Glomerular endothelial cell (primary cell): Measurements from ENCODE around the gene IQGAP2. TPM values are rescaled to one million over a fixed set of nuclear protein-coding genes. Genes with fewer than 3 reads are reported as not detected.

Source experiments
- DNase-seq: peaks from one replicate; pipeline ENCODE4 v3.0.0-alpha.2; 2011; ENCODE audit warnings: low read depth, low spot score; ENCODE audit errors: extremely low read depth
- total RNA-seq: library from RNA; depleted of rRNA; stranded (reverse); fragments of >200 nt; gene quantifications from 2 replicates; pipeline ENCODE4 v1.2.3, GENCODE V29; 2015

The IQGAP2 gene
- total RNA-seq, 1 donor from 2014 or later = 3.6 TPM

DNA sequence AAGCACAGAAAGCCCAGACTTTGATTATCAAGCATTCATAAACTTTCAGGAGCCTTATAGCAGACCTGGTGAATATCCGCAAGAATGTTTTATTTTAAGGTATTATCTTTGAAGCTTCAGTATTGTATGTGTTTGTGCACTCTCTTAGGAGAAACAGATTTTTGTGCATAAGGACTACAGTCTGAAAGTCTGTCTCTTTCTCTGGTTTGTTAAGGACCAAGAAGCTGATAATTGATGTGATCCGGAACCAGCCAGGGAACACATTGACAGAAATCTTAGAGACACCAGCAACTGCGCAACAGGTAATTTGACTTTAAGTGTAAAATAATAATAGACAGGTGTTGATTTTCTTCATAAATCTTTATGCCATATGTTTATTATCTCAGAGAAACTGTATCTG is 290.1 kb downstream of the IQGAP2 start:
- DNase-seq = no peak

DNA sequence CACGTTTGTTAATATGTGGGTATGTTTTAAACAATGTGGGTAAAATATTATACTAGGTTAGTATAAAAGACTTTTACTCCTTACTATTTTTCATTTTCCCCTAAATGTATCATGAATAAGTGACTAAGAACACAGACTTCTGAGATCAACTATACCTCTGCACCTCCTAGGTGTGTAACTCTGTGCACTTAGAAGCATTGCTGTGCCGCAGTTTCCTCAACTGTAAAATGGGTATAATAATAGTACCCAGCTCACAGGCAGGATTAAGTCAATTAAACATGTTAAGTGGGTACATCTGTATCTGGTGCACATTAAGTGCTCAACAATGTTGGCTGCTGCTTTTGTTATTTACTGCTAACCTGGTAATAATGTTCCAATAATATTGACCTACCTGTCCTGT is 291.2 kb downstream of the IQGAP2 start:
- DNase-seq = no peak

DNA sequence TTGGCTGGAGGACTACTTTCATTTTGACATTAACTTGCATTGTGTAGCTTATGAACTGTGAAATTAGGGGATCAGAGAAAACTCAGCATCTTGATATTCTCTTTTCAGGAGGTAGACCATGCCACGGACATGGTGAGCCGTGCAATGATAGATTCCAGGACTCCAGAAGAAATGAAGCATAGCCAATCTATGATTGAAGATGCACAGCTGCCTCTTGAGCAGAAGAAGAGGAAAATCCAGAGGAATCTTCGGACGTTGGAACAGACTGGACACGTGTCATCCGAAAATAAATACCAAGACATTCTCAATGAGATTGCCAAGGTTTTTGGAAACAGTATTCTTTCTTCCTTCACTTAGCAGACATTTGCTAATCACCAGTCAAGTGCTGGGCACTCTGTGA is 292.3 kb downstream of the IQGAP2 start:
- no peak for DNase-seq

DNA sequence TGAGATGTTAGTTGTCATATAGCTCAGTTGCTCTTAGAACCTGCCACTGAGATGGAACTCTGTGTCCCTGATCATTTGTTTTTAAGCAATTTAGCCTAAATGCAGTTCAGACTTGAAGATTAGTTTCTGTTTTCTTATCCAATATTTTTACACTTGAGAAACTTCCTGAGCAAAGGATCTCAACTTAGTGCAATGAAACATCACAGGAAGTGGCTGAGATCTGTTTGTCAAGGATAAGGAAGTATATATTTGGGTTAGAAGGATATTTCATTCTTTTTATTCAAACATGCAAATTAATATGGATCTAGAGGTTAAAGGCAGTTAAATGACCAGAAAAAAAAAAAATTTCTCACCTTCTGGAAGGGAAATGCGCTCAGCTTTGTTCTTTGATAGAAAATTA is 293.2 kb downstream of the IQGAP2 start:
- DNase-seq = no peak

DNA sequence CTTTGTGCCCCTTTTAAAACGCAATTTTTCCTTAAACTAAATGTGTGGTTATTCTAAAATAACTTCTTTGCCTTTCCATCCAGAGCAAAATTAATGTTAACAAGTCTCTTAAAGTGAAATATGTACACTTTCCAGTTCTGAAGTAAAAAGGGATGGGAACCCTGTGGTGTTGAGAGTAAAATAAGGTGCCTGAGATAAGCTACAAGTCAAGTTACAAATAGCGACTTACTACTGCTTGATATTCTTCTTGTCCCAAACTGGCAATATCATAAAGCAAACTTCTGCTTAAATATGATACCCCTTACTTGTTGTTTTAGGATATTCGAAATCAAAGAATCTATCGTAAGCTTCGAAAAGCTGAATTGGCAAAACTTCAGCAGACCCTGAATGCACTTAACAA is 294.6 kb downstream of the IQGAP2 start:
- no peak for DNase-seq

DNA sequence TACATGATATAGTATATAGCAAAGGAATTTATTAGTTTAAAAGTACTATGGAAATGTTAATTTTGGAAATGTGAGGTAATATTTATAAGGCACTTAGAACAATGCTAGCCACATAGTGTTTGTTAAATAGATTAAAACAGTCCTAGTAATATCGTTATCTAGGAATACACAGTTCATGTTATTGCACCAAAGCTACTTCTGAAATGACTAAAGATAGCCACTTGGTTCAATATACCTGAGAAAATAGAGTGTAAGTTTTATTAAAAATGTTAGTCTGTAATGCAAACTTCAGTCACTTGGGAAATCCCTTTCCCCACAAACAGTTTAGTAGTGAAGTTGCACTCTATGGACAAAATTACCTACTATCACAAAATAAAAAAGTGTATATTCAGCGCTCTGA is 297.5 kb downstream of the IQGAP2 start:
- DNase-seq = no peak

DNA sequence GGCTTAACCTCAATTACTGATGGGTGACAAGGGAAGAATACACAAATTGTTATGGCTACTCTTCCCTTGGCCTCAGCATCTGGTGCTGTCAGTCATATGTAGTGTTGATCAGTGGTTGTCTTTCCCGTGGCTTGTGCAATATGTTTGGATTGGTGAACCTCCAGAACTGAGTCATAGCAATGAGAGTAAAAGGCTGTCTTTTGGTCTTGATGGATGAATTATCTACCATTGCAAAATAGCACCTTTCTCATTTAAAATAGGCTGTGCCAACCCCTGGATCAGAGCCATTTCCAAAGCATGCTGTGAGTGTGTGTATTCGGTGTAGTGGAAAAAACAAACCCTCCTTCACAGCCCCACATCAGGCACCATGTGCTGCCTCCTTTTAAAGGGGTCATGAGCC is 298.2 kb downstream of the IQGAP2 start:
- no peak for DNase-seq

DNA sequence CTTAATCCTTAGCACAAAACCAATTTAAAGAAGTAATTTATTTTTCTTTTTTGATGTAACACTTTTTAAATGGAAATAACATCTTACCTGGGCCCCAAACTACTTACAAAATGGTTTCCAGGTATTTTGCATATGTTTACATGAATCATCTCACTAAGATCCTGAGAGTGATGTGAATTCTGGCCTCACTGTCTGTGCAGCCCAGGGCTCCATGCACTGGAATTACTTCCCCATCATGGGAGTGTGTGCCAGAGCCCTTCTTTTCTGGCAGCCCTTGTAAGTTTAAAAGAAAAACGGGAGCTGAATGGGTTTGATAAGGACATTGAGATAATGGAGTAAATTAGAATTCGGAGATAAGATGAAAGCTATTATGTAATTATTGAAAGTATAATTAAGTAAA is 300.6 kb downstream of the IQGAP2 start:
- no peak for DNase-seq

DNA sequence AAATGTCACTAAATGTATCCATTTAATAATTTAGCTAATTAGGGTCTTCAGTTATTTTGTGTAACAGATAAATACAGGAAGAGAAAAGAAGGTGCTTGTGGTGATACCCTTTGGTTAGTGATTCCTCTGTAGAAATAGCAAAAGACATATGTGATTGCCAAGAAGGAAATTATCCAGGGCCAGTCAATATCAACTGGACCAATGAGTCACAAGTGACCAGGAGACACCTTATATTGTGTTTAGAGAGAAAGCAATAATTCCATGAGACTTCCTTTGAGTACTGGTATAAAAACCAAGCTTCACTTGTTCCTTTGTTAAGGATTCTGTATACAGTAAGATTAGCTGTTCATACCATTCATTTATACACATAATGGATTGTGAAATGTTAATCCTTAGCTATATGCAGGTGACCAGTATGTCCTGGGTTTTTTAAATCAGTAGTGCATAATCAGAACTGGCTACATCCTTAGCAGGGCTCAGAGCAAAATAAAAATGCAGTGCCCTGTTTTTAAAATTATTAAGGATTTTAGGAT is 301.1 kb downstream of the IQGAP2 start:
- no peak for DNase-seq

DNA sequence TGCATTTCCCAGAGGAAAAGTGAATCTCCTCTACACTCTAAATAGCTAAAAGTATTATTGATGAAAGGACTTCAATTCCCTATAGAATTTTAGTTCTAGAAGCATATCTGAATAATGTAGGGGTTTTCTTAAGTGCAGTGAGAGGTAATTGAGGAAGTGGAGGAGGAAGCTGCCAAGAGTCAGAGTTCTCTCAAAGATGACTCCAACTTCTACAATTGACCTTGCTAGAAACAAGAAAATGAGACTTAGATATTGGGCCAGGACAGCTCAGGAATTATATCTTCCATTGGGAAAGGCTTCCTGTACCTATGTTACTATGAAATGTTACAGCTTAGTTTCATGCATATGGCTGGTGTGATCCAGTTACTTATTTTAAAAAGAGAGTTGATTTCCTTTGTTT is 302.5 kb downstream of the IQGAP2 start:
- DNase-seq = no peak

DNA sequence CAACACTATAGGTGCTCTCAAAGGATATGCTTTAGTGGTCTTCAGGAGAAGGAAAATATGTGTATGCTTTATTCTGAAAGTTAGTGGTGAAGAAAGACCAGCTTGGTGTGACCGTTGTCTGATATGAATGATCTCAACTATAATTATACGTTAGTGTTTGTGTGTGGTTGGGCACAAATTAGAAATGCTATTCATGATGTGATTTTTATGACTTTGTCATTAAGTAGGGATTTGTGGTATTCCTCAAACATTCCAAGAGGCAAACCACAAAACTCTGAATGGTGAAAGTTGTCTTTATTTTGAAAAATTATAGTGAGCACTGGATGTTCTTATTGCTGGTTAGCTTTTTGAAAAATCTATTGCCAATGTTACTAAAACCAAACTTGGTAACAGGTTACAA is 306.7 kb downstream of the IQGAP2 start:
- DNase-seq = no peak

DNA sequence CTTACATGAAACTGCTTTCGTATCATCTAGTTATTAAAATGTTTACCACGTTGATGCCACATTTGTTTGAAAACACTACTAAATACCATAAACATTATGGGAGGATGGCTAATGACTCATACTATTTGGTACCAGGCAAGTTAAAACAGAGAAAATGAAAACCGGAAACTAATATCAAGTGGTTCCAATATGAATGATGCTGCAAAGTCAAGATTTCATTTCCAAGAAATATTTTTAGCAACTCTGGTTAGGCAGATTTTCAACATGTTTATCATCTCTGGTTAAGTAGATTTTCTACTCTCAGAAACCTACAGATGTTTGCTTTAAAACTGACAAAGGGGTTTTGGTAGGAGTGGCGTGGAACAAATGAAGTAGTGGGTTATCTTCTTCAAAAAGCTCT is 307.9 kb downstream of the IQGAP2 start:
- no peak for DNase-seq

DNA sequence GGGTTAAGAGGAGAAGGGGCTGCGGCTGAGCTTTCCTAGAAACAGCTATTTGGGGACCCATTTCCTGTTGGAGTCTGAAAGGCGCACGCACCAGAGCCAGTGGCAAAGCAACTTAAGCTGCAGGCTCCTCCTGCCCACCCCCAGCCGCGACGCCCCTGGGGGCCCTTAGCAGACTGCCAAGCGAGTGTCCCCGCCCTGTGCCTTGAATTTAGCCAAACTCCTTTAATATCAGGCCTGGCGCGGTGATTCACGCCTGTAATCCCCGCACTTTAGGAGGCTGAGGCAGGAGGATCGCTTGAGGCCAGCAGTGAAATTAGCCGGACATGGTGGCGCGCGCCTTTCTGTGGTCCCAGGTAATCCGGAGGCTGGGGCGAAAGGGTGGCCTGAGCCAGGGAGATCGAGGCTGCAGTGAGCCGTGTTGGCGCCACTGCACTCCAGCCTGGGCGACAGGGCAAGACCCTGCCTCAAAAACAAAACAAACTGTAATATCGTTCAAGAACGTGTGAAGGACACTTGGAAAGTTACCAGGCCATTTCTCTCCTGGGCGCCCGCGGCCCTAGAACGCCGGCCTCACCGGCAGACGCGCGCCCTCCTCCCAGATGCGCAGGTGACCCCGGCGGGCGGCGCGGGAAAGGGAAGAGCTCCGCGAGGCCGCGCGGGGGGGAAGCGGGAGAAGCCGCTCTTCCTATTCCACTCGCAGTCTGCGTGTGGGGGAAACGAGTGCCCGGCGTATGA is 311.8 kb downstream of the IQGAP2 start:
- DNase-seq = no peak

DNA sequence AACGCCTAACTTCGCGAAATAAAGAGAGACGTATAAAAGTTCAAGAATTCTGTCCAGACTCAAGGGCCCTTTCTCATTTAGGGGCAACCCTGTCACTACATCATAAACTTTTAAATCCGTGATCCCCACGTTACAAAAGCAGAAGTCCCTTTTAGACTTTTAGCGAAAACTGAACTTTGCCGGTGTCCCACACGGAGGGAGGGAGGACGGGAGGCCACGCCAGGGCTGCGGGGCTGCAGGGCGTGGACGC is 312.3 kb downstream of the IQGAP2 start:
- no peak for DNase-seq

DNA sequence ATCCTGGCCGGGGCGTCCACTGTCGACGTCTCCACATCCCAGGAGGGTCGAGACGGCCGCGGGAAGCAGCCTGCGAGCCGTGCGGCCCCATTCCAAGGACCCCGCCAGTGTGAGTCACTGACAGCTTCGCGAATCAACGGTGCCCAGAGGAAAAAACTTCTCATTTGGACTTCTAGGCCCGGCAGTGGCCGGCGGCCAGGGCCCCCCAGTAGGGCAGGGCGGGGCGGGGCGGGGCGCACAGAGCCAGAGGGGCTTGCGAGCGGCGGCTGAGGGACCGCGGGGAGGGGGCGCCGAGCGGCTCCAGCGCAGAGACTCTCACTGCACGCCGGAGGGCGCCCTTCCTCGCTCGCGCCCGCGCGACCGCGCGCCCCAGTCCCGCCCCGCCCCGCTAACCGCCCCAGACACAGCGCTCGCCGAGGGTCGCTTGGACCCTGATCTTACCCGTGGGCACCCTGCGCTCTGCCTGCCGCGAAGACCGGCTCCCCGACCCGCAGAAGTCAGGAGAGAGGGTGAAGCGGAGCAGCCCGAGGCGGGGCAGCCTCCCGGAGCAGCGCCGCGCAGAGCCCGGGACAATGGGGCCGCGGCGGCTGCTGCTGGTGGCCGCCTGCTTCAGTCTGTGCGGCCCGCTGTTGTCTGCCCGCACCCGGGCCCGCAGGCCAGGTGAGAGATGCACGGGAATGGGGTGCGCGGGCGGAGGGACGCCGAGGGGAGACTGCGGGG is 312.8 kb downstream of the IQGAP2 start, which contains the start of gene F2R:
Gene F2R (plus strand): TSS at position 391 of the 720 bp plus-strand sequence. CDS start 182 bp downstream, at position 573.
- no peak for DNase-seq

DNA sequence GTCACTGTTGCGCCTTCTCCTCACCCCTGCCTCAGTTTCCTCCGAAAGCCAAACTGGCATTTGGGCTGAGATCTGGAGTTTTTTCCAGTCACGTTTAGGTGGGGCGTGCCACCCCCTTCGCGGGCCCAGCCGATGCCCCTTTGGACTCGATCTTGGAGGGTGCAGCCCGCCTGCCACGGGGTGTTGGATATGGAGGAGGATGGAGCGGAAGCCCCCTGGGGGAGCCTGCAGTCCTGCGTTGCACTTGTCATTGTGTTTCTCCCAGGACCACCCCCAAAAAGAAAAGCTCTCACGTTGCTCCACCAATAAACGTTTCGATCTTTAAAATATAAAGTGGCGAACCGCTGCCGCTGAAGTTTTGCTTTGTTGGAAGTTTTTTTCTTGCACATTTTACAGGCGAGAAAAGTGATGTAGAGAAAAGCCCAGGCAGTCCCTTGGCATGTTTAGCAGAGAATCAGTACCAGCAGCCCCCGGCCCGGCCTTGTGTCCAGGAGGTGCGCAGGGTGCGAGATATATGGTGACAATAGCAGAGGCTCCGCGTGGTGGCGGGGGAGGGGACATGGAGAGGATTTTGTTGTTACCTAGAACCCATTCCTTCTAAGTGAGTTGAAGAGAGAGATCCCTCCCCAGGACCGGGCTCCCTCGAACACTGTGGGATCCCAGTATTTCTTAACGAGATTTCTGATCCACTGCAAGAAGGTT is 313.5 kb downstream of the IQGAP2 start:
- no peak for DNase-seq

DNA sequence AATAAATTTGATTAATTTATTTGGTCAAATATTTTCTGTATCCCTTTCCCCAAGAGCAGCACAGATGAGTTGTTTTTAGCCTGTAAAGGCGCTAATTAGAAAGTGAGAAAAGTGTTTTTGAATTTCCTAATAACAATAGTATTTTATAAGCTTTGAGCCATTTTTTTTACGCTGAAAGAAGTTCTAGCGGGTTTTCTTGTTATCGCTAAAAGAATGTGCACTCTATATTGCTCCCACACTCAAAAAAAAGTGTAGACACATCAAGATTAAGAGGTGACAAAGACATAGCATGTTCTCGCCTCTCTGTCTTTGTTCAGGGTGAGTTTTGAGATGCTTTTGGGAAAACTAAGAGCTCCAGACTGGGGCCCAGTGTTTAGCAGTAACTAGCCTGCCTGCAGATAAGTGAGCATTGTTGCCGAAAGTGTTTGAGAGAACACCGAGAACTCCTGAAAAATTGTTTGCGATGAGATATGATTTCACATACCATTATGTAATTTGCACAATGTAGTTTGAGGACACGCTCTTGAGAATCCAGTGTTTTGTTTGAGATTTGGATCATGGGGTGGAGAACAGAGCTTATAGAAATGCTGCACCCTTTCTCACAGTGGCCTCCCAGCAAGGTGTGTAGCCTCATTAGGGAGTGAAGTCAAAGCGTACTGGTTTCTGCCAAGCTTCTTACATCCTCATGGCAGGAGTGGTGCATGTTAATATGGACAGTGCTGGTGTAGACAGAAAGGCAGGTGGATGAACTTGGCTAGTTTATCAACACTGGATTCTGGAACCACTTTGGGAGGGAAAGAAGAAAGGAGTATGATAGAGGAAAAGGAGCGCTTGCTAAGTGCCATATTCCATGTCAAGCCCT is 314.4 kb downstream of the IQGAP2 start:
- DNase-seq = no peak

DNA sequence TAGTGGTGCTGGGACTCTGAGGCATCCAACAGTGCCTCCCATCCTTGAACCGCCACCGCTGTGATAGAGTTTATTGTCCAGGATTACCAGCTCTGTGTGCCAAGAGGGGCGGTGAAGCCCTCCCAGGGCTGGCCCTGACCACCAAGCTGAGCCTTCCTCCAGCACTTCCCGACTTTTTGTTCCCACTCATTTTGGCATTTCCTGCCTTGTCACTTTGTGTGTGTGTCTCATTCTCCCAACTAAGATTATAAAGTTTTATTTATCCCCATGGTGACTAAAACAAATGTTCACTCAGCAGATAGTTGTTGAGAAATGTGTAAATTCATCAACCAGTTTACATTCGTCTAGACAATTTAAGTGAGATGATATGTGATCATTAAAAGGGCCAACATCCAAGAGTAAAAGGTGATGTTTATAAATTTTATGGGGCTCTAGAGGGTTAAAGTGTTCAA is 315.3 kb downstream of the IQGAP2 start:
- DNase-seq = peak; percentile 81

DNA sequence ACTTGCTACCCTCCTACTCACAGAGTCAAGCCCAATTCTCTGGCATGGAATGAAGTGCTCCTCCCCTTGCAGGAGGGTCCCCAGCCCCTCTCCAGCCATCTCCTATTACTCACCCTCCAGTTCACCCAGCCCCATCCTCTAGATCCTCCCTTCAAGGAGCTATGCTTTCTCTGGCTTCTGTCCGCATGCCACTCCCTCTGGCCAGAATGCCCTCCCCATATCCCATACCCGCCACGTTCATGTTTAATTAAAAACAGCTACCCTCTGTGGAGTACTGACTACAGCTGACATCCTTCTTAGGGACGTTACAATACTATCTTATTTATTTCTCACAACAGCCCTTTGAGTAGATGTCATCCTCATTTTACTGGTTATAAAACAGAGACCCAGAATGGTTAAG is 315.8 kb downstream of the IQGAP2 start:
- DNase-seq = no peak

DNA sequence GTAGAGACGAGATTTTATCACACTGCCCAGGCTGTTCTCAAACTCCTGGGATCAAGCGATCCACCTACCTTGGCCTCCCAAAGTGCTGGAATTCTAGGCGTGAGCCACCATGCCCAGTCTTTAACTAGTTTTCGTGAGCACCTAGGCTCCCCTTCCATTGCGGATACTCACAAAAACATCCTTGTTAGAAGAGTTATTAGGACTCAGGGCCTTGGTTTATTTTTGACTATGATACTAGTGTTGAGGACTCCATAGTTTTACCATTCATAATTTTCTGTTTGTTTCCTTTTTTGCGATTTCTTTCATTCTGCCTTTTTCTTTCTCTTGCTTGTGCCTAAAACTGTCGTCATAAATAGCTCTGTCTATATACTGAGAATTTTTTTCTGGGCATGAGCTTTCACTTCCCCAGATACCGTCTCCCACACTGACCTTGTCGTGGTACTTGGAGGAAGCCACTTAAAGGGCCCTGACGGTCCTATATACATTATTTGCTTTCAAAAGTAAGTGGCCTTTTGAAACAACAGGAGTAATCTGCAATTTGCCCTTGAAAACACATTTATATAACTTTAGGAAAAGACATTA is 318.0 kb downstream of the IQGAP2 start:
- DNase-seq = no peak
